OCI-LY1 (cell line): ENCODE data around the gene BCL7B.

Experiments used
- H2AFZ ChIP-seq: fragments of 200-600 bp; sonication (generic), shearing (Covaris generic); 2 replicates; pipeline ENCODE4 v1.6.0; 2014; ENCODE audit warnings: antibody characterized with exemption, mild to moderate bottlenecking, low read length
- H3F3A ChIP-seq: fragments of 200-600 bp; sonication (generic), shearing (Covaris generic); 2 replicates; pipeline ENCODE4 v1.6.0; 2014; ENCODE audit warnings: mild to moderate bottlenecking, antibody characterized with exemption, low read length, moderate library complexity; ENCODE audit not compliant: insufficient read depth
- H3K27ac ChIP-seq: fragments of 200-600 bp; sonication (generic); 2 replicates; pipeline ENCODE4 v1.5.1; 2014; ENCODE audit warnings: low read length, mixed run types, mild to moderate bottlenecking, low read depth; ENCODE audit not compliant: poor library complexity, severe bottlenecking
- H3K27me3 ChIP-seq: fragments of 200-600 bp; sonication (generic); 2 replicates; pipeline ENCODE4 v1.6.0; 2014; ENCODE audit warnings: antibody characterized with exemption, mild to moderate bottlenecking, low read length, moderate library complexity; ENCODE audit not compliant: insufficient read depth
- H3K36me3 ChIP-seq: fragments of 200-600 bp; sonication (generic); 2 replicates; pipeline ENCODE4 v1.6.1; 2014; ENCODE audit warnings: mild to moderate bottlenecking, antibody characterized with exemption, low read length, moderate library complexity, mixed read lengths; ENCODE audit not compliant: insufficient read depth
- H3K4me1 ChIP-seq: fragments of 200-600 bp; sonication (generic); 2 replicates; pipeline ENCODE4 v1.5.1; 2014; ENCODE audit warnings: mild to moderate bottlenecking, low read length, moderate library complexity; ENCODE audit not compliant: insufficient read depth, severe bottlenecking
- H3K4me2 ChIP-seq: fragments of 200-600 bp; sonication (generic), shearing (Covaris generic); 2 replicates; pipeline ENCODE4 v1.6.1; 2014; ENCODE audit warnings: low read length
- H3K4me3 ChIP-seq: fragments of 200-600 bp; sonication (generic); 2 replicates; pipeline ENCODE4 v1.5.1; 2014; ENCODE audit warnings: low read length, low read depth, mild to moderate bottlenecking, mixed read lengths; ENCODE audit not compliant: poor library complexity, severe bottlenecking
- H3K79me2 ChIP-seq: fragments of 200-600 bp; shearing (Covaris generic); 2 replicates; pipeline ENCODE4 v1.6.1; 2016; ENCODE audit warnings: mixed run types, low read length, mixed read lengths; ENCODE audit not compliant: insufficient read depth
- H3K9ac ChIP-seq: fragments of 200-600 bp; sonication (generic), shearing (Covaris generic); 2 replicates; pipeline ENCODE4 v1.6.1; 2014; ENCODE audit warnings: mild to moderate bottlenecking, low read length, mixed read lengths
- H3K9me2 ChIP-seq: fragments of 200-600 bp; sonication (generic), shearing (Covaris generic); 2 replicates; pipeline ENCODE4 v1.6.1; 2014; ENCODE audit warnings: low read depth, mild to moderate bottlenecking, low read length, mixed read lengths
- H3K9me3 ChIP-seq: fragments of 200-600 bp; shearing (Covaris generic); 2 replicates; pipeline ENCODE4 v1.6.1; 2014; ENCODE audit warnings: low read length, mixed read lengths
- H4K20me1 ChIP-seq: fragments of 200-600 bp; sonication (generic), shearing (Covaris generic); 2 replicates; pipeline ENCODE4 v1.6.0; 2016; ENCODE audit warnings: mild to moderate bottlenecking, low read length; ENCODE audit not compliant: insufficient read depth
- EZH2 ChIP-seq: fragments of 200-600 bp; sonication (generic), shearing (Covaris generic); IDR thresholded peaks from 2 replicates; pipeline ENCODE4 v1.8.0; 2017; ENCODE audit warnings: borderline replicate concordance, mixed run types, mild to moderate bottlenecking, antibody characterized with exemption, low read length, moderate library complexity, mixed read lengths
- TF ChIP-seq, protein P1 (sequence below): fragments of 200-600 bp; sonication (generic), shearing (Covaris generic); IDR thresholded peaks from 2 replicates; pipeline ENCODE4 v1.5.1; 2017; ENCODE audit warnings: mild to moderate bottlenecking, antibody characterized with exemption, low read length, moderate library complexity, mixed read lengths

The BCL7B gene

DNA sequence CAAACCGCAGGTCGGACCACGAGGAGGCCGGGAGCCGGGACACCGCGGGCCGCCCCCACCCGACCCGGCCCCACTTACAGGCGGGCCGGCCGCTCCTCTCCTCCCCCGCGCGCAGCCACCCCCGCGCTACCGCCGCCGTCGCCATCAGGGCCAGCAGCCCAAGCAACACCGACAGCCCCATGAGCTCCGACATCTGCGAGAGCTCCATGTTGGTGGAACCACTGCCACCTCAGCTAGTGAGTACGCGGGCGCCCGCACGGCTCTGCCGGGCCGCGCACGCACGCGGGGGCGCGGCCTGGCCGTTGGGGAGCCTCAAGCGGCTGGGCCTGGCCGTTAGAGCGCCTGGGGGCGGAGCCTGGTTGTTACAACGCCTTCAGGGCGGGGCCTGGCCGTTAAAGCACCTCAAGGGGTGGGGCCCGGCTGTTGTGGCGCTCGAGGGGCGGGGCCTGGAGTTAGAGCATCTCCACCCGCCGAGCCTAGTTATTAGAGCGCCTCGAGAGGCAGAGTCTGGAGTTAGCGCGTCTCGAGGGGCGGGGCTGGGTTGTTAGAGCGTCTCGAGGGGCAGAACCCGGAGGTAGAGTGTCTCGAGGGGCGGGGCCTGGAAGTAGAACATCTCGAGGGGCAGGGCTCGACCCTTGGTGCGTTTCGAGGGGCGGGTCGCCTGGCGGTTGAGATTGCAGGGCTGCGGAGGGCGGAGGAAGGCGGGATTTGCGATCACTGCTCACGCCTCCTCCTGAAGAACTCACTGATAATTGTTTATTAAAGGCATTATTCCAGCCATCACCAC is 21.0 kb upstream of the BCL7B start, which contains the start of gene TBL2:
Gene TBL2 (minus strand): TSS at position 238 of the 787 bp plus-strand sequence. CDS start 30 bp downstream, at position 208.
- Histone ChIP-seq H3K79me2 (peaks cover 12% of the 10 kb centered on the region), H3K9ac (peak within 1 kb of the TSS; percentile 90), H3K9me2 (no peaks in the 10 kb centered on the region), H3K9me3 (no peaks in the 10 kb centered on the region), H3K36me3 (peaks cover 17% of the 10 kb centered on the region), H2AFZ (peak within 1 kb of the TSS; percentile 93), H3K27me3 (no peaks in the 10 kb centered on the region), H3K4me3 (peak within 1 kb of the TSS; percentile 86), H3K4me1 (peaks cover 21% of the 10 kb centered on the region), H3F3A (no peaks in the 10 kb centered on the region), H4K20me1 (no peaks in the 10 kb centered on the region), H3K27ac (peak within 1 kb of the TSS; percentile 72), H3K4me2 (peak within 1 kb of the TSS; percentile 93)
- no peak for TF ChIP-seq EZH2
- TF ChIP-seq, protein P1, sequence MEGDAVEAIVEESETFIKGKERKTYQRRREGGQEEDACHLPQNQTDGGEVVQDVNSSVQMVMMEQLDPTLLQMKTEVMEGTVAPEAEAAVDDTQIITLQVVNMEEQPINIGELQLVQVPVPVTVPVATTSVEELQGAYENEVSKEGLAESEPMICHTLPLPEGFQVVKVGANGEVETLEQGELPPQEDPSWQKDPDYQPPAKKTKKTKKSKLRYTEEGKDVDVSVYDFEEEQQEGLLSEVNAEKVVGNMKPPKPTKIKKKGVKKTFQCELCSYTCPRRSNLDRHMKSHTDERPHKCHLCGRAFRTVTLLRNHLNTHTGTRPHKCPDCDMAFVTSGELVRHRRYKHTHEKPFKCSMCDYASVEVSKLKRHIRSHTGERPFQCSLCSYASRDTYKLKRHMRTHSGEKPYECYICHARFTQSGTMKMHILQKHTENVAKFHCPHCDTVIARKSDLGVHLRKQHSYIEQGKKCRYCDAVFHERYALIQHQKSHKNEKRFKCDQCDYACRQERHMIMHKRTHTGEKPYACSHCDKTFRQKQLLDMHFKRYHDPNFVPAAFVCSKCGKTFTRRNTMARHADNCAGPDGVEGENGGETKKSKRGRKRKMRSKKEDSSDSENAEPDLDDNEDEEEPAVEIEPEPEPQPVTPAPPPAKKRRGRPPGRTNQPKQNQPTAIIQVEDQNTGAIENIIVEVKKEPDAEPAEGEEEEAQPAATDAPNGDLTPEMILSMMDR: no peak

GRCh38 chr7:73577627-73578341 is 20.3 kb upstream of the BCL7B start:
- H3K4me1 ChIP-seq: peaks cover 21% of the 10 kb centered on the region
- H3K79me2 ChIP-seq: peaks cover 12% of the 10 kb centered on the region
- H3K27ac ChIP-seq: peak overlapping the region; percentile 17
- H3F3A ChIP-seq: no peaks in the 10 kb centered on the region
- peak overlapping the region; percentile 93 for H3K4me2 ChIP-seq
- H3K9ac ChIP-seq: peak overlapping the region; percentile 90
- H2AFZ ChIP-seq: no peak overlapping the region
- H3K27me3 ChIP-seq: no peaks in the 10 kb centered on the region
- H3K36me3 ChIP-seq: peaks cover 25% of the 10 kb centered on the region
- TF ChIP-seq EZH2: no peak
- TF ChIP-seq, protein P1: no peak
- H3K9me3 ChIP-seq: no peaks in the 10 kb centered on the region
- H3K4me3 ChIP-seq: peak overlapping the region; percentile 86
- no peaks in the 10 kb centered on the region for H4K20me1 ChIP-seq
- H3K9me2 ChIP-seq: no peaks in the 10 kb centered on the region

DNA sequence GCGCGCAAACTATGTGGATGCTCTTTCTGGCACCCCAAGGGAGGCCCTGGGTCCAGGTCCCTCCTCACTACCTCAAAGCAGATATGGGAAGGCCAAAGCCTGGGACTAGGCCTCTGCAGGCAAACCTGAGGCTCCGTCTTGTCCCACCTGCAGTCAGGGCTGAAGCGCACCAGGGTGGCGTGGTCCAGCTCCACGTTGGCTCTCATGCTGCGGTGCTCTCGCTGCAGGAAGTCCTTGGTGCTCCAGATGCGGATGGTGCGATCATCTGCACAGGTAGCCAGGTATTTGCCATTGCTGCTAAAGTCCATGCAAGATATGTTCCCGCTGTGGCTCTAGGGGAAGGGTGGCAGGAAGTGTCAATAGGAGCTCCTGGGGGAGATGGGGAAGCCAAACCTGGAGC is 16.3 kb upstream of the BCL7B start:
- Histone ChIP-seq H3K27ac (no peak overlapping the region), H2AFZ (no peak overlapping the region), H3K79me2 (peaks cover 12% of the 10 kb centered on the region), H3K9me3 (no peaks in the 10 kb centered on the region), H3K27me3 (no peaks in the 10 kb centered on the region), H3K9me2 (no peaks in the 10 kb centered on the region), H3K9ac (no peak overlapping the region), H3K4me1 (peaks cover 13% of the 10 kb centered on the region), H3K4me3 (no peak overlapping the region), H3K36me3 (peaks cover 63% of the 10 kb centered on the region), H3F3A (no peaks in the 10 kb centered on the region), H4K20me1 (no peaks in the 10 kb centered on the region), H3K4me2 (no peak overlapping the region)
- TF ChIP-seq, protein P1: no peak
- no peak for TF ChIP-seq EZH2
